Ascending aorta (tissue), 2 donors: ENCODE results near the gene FURIN. TPM values are rescaled to one million over a fixed set of nuclear protein-coding genes. Genes with fewer than 3 reads are reported as not detected.

Source experiments
- DNase-seq, 2 donors: peaks; one replicate each; pipeline ENCODE4 v3.0.0-alpha.2; 2019; ENCODE audit warnings: low spot score in 2 of 2
- H3K27ac ChIP-seq, 2 donors: fragments of 200-600 bp; sonication (generic); one replicate each; pipeline ENCODE4 v1.5.1; 2016 to 2017; ENCODE audit warnings: mild to moderate bottlenecking in 1 of 2
- H3K27me3 ChIP-seq: fragments of 200-600 bp; sonication (generic); one replicate; pipeline ENCODE4 v1.5.1; 2017
- H3K36me3 ChIP-seq, 2 donors: fragments of 200-600 bp; sonication (generic); one replicate each; pipeline ENCODE4 v1.5.1; 2016
- H3K4me1 ChIP-seq, 2 donors: fragments of 200-600 bp; sonication (generic); one replicate each; pipeline ENCODE4 v1.5.1; 2016 to 2017; ENCODE audit warnings: mild to moderate bottlenecking in 1 of 2
- H3K4me3 ChIP-seq, 2 donors: fragments of 200-600 bp; sonication (generic); one replicate each; pipeline ENCODE4 v1.5.1; 2016 to 2017; ENCODE audit warnings: mild to moderate bottlenecking in 1 of 2
- H3K9me3 ChIP-seq, 2 donors: fragments of 200-600 bp; sonication (generic); one replicate each; pipeline ENCODE4 v1.5.1; 2016
- CTCF ChIP-seq, 3 experiments: fragments of 200-600 bp in 2 of 3; fragments of 450-650 bp in 1 of 3; sonication (generic) in 2 of 3; IDR thresholded peaks; one replicate each; pipeline ENCODE4 v1.5.1; 2016 to 2019; ENCODE audit warnings: antibody characterized with exemption in 3 of 3, mild to moderate bottlenecking in 1 of 3, moderate library complexity in 1 of 3
- intact Hi-C: fragments of 100-400 bp; cut with DNase I; formaldehyde crosslinking; loops from one replicate; pipeline ENCODE4 v1.15.1; 2023
- total RNA-seq: library from RNA; depleted of rRNA; stranded (reverse); fragments of >200 nt; gene quantifications from one replicate; pipeline ENCODE4 v1.1.0, GENCODE V29; 2016

The FURIN gene
- total RNA-seq, 1 donor from 2014 or later: 86.3 TPM

DNA sequence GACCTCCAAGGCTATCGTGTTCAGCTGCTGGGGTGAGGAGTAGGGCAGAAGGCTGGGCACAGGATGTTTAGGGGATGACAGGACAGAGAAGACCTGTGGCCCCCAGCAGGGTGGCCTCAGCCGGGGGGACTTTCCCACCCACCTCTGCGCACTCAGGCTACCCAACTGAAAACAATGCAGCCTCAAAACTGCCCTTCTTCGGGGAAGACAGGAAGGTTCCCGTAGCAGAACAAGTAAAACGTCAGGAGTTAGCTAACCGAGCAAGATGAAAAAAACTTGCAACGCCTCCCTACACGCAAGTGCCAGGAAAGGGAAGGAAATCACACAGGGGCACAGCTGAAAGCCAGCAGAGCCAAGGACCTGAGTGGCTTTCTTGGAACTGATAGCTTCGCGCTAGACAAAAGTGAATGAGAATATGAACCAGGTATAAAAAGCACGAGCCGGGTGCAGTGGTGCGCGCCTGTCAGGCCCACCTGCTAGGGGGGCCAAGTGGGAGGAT is 38.4 kb upstream of the FURIN start:
- Histone ChIP-seq H3K27me3 (no peaks in the 10 kb centered on the region), H3K27ac (peak overlapping the region; percentile 27 to 63), H3K4me1 (no peaks in the 10 kb centered on the region), H3K4me3 (no peak overlapping the region), H3K36me3 (no peaks in the 10 kb centered on the region), H3K9me3 (no peaks in the 10 kb centered on the region)
- intact Hi-C loops: no loop called here
- peak in 1 of 2 donors; percentile 71 for DNase-seq
- no peak for TF ChIP-seq CTCF (IDR thresholded peaks at IDR 0.05)

- Histone ChIP-seq H3K9me3 (no peaks in the 10 kb centered on the region), H3K27ac (no peak overlapping the region), H3K4me3 (no peak overlapping the region), H3K4me1 (no peaks in the 10 kb centered on the region), H3K36me3 (no peaks in the 10 kb centered on the region), H3K27me3 (no peaks in the 10 kb centered on the region)
- intact Hi-C loops: no loop called here
- TF ChIP-seq CTCF (IDR thresholded peaks at IDR 0.05): no peak
- no peak for DNase-seq
Measured at GRCh38 chr15:90834626-90835025, 33.8 kb upstream of the FURIN start.

DNA sequence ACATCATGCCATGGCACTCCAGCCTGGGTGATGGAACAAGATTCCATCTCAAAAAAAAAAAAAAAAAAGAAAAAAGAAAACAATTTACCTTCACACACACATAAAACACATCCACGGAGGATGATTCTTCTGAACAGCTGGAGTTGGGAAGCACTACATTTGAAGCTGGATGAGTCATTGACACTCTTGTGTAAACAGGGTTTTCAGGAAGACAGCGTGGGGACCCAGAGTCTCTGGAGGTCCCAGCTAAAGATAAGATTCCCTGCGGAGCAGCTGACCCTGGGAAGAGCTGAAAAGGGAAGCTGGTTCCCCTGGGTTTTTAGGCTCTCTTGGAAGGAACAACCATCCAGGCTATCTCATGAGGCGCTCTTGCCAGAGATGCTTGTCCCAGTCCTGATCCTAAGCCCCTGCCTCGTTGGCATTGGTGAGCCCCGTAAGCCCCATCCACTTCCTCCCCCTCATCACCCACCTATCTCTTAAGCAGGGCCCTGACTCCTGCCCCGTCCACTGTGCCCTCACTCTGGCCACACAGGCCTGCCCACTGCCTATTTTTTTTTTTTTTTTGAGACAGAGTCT is 32.0 kb upstream of the FURIN start:
- H3K4me1 ChIP-seq: no peaks in the 10 kb centered on the region
- H3K9me3 ChIP-seq: no peaks in the 10 kb centered on the region
- intact Hi-C loops: no loop called here
- DNase-seq: no peak
- no peaks in the 10 kb centered on the region for H3K36me3 ChIP-seq
- no peak overlapping the region for H3K27ac ChIP-seq
- H3K4me3 ChIP-seq: no peak overlapping the region
- no peak for TF ChIP-seq CTCF (IDR thresholded peaks at IDR 0.05)
- no peaks in the 10 kb centered on the region for H3K27me3 ChIP-seq

DNA sequence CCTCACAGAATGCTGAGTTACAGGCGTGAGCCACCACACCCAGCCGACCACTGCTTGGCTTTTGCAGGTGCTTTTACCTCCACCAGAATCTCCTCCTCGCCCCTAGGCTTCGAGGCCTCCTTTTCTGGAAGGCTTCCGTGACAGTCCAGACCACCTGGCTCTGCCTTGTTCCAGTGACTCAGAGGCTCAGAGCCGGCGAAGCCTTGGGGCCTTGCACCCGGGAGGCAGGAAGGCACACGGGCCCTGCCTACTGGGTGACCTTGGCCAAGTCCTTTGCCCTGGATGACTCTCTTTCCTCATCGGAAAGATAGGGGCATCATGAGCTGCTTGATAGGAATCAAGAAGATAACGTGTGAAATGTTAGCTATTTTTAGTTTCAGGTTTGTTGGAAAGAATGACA is 31.3 kb upstream of the FURIN start:
- no peak for TF ChIP-seq CTCF (IDR thresholded peaks at IDR 0.05)
- Histone ChIP-seq H3K27me3 (no peaks in the 10 kb centered on the region), H3K4me3 (no peak overlapping the region), H3K4me1 (no peaks in the 10 kb centered on the region), H3K27ac (no peak overlapping the region), H3K36me3 (no peaks in the 10 kb centered on the region), H3K9me3 (no peaks in the 10 kb centered on the region)
- intact Hi-C loops: no loop called here
- no peak for DNase-seq

GRCh38 chr15:90838139-90838538 is 30.2 kb upstream of the FURIN start:
- no peak for TF ChIP-seq CTCF (IDR thresholded peaks at IDR 0.05)

DNA sequence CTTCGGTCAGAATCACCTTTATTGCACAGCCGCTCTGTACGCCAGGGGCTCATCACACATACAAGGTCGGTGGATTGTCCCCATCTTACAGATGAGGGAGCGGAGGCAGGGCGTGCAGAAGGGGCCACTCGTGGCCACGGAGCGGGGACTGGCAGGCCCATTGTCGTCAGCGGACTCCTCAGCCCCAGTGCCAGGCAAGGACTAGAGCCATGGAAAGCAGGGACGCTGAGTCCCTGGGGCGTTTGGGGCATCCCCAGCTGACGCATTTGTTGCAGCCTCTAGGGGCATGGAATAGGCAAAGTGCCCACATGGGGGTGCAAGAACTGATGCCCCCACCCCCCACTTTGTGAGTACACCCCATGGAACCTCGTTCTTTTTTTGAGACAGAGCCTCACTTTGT is 29.8 kb upstream of the FURIN start:
- Histone ChIP-seq H3K27me3 (no peaks in the 10 kb centered on the region), H3K36me3 (no peaks in the 10 kb centered on the region), H3K27ac (no peak overlapping the region), H3K4me1 (no peaks in the 10 kb centered on the region), H3K4me3 (no peak overlapping the region), H3K9me3 (no peaks in the 10 kb centered on the region)
- intact Hi-C loops: no loop called here
- DNase-seq: no peak
- no peak for TF ChIP-seq CTCF (IDR thresholded peaks at IDR 0.05)

More at GRCh38 chr15:90838139-90838538, 30.2 kb upstream of the FURIN start:
- Histone ChIP-seq H3K27me3 (no peaks in the 10 kb centered on the region), H3K4me3 (no peak overlapping the region), H3K4me1 (no peaks in the 10 kb centered on the region), H3K27ac (no peak overlapping the region), H3K9me3 (no peaks in the 10 kb centered on the region), H3K36me3 (no peaks in the 10 kb centered on the region)
- DNase-seq: no peak
- intact Hi-C loops: no loop called here
